ES-I3 (cell line): Measurements from ENCODE around the gene GRB7.

Source experiments
- H3K36me3 ChIP-seq: 2 replicates; pipeline ENCODE4 v1.6.1; 2013; ENCODE audit warnings: mild to moderate bottlenecking, low read length, control low read depth, moderate library complexity; ENCODE audit not compliant: insufficient read depth
- H3K4me1 ChIP-seq: 2 replicates; pipeline ENCODE4 v1.6.1; 2013; ENCODE audit warnings: mild to moderate bottlenecking, control low read depth, low read length; ENCODE audit not compliant: insufficient read depth
- H3K9ac ChIP-seq: 2 replicates; pipeline ENCODE4 v1.6.1; 2013; ENCODE audit warnings: low read depth, mild to moderate bottlenecking, low read length, moderate library complexity
- H3K9me3 ChIP-seq: 2 replicates; pipeline ENCODE4 v1.6.1; 2013; ENCODE audit warnings: mild to moderate bottlenecking, low read length, moderate library complexity; ENCODE audit not compliant: control insufficient read depth, insufficient read depth

Gene GRB7

GRCh38 chr17:39794249-39794970 lies 56.7 kb downstream of the GRB7 start:
- Histone ChIP-seq H3K9ac (no peak overlapping the region), H3K4me1 (0 out of 2 replicates have a peak, but pooled peaks cover 4% of the 10 kb centered on the region), H3K36me3 (no peaks in the 10 kb centered on the region), H3K9me3 (no peaks in the 10 kb centered on the region)
